ENCODE measurements around the gene SMTNL2. TPM values are rescaled to one million over a fixed set of nuclear protein-coding genes. Genes with fewer than 3 reads are reported as not detected.

Gene SMTNL2
- total RNA-seq, 1 experiment from 2014 or later, result not detected

DNA sequence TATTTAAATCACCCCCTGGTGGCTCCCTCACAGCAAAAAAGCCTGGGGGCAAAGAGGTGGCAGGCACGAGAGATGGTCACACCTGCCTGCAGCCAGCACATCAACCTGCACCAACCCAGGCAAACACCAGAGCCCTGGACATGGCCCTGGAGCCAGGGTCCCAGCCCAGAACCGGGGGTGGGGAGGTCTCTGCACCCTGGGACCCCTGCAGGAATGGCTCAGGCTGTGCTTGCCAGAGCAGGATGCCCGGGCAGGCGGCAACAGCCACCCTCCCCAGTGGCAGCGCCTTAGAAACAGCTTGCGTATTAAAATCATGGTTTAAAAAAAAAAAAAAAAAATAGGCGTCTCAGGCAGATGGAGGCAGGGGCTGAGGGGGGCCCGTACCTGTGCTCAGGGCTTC is 45.3 kb upstream of the SMTNL2 start:
- Histone ChIP-seq H3K9ac (ENCODE audit: low read length) (no peak overlapping the region), H3K36me3 (ENCODE audit: low read depth, low read length) (peaks cover 3% of the 10 kb centered on the region), H3K79me2 (ENCODE audit: low read length) (no peaks in the 10 kb centered on the region), H3K9me3 (ENCODE audit: low read length) (no peaks in the 10 kb centered on the region), H3K4me3 (ENCODE audit: low read length) (no peak overlapping the region), H3K4me1 (ENCODE audit: insufficient read depth, low read length) (peaks cover 6% of the 10 kb centered on the region; the same call in 1 of the 2 replicates), H3K27me3 (ENCODE audit: low read length) (no peaks in the 10 kb centered on the region), H3K9me2 (replicated peaks; ENCODE audit: low read length) (no peaks in the 10 kb centered on the region), H3K27ac (ENCODE audit: low read length) (no peak overlapping the region), H3K4me2 (ENCODE audit: low read length) (no peak overlapping the region), H4K20me1 (ENCODE audit: low read length) (no peaks in the 10 kb centered on the region; the same call in 1 of the 2 replicates), H3F3A (ENCODE audit: low read length, unreplicated experiment) (no peaks in the 10 kb centered on the region), H2AFZ (ENCODE audit: low read length) (no peak overlapping the region)
- ChIA-PET POLR2A (ENCODE audit: unreplicated experiment) (no interaction called here), CTCF (no interaction called here)
- TSS peak; percentile 13 for BruUV-seq (replicated peaks)
- TF ChIP-seq, protein P1, sequence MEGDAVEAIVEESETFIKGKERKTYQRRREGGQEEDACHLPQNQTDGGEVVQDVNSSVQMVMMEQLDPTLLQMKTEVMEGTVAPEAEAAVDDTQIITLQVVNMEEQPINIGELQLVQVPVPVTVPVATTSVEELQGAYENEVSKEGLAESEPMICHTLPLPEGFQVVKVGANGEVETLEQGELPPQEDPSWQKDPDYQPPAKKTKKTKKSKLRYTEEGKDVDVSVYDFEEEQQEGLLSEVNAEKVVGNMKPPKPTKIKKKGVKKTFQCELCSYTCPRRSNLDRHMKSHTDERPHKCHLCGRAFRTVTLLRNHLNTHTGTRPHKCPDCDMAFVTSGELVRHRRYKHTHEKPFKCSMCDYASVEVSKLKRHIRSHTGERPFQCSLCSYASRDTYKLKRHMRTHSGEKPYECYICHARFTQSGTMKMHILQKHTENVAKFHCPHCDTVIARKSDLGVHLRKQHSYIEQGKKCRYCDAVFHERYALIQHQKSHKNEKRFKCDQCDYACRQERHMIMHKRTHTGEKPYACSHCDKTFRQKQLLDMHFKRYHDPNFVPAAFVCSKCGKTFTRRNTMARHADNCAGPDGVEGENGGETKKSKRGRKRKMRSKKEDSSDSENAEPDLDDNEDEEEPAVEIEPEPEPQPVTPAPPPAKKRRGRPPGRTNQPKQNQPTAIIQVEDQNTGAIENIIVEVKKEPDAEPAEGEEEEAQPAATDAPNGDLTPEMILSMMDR (conservative IDR thresholded peaks at IDR 0.05; ENCODE audit: low read depth, low read length), result no peak
- TF ChIP-seq EZH2phosphoT487 (IDR thresholded peaks at IDR 0.05; ENCODE audit: borderline replicate concordance, low read length) (no peak), EZH2 (IDR thresholded peaks at IDR 0.05; ENCODE audit: low read length, unreplicated experiment) (no peak)
- ATAC-seq (no peak), DNase-seq (no peak)
- intact Hi-C loops (cut with micrococcal nuclease), result loop anchor here (10.0 kb wide), 1 partner anchor 114 kb away; no protein-coding TSS in a partner anchor

DNA sequence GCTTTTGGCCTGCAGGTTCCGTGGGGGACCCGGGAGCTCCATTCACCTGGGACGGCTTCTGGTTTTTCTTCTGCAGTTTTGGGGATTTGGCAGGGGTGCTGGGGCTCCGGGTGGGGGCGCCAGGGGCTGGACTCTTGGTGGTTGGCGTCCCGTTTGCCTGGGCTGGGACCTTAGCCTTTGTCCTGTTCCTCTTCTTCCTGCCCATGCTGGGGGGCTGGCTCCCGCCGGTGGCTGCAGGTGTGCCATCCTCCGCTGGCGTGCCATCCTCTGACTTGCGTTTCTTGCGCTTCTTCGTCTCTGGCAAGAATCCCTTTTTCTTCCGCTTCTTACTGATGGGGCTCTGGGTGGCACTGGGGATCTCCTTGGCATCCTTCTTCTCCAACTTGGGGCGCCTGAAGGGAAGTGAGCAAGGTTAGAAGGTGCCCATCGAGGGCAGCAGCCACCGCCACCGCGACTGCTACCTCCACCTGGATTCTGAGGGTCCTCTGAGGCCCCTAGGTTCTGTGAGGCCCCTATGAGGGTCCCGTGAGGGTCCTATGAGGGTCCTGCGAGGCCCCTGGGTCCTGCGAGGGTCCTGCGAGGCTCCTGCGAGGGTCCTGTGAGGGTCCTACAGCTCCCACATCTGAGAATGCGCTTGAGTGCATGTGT is 44.6 kb upstream of the SMTNL2 start:
- Histone ChIP-seq H3K27me3 (ENCODE audit: low read length) (no peaks in the 10 kb centered on the region), H3K9me3 (ENCODE audit: low read length) (no peaks in the 10 kb centered on the region), H4K20me1 (ENCODE audit: low read length) (no peaks in the 10 kb centered on the region; the same call in 1 of the 2 replicates), H3K36me3 (ENCODE audit: low read depth, low read length) (peaks cover 3% of the 10 kb centered on the region), H3K27ac (ENCODE audit: low read length) (no peak overlapping the region), H3F3A (ENCODE audit: low read length, unreplicated experiment) (no peaks in the 10 kb centered on the region), H3K4me1 (ENCODE audit: insufficient read depth, low read length) (no peaks in the 10 kb centered on the region), H3K4me2 (ENCODE audit: low read length) (no peak overlapping the region), H3K9ac (ENCODE audit: low read length) (no peak overlapping the region), H2AFZ (ENCODE audit: low read length) (no peak overlapping the region), H3K9me2 (replicated peaks; ENCODE audit: low read length) (no peaks in the 10 kb centered on the region), H3K79me2 (ENCODE audit: low read length) (no peaks in the 10 kb centered on the region), H3K4me3 (ENCODE audit: low read length) (no peak overlapping the region)
- no TSS peak for BruUV-seq (replicated peaks)
- ATAC-seq (no peak), DNase-seq (no peak)
- ChIA-PET CTCF (no interaction called here), POLR2A (ENCODE audit: unreplicated experiment) (no interaction called here)
- TF ChIP-seq EZH2phosphoT487 (IDR thresholded peaks at IDR 0.05; ENCODE audit: borderline replicate concordance, low read length) (no peak), EZH2 (IDR thresholded peaks at IDR 0.05; ENCODE audit: low read length, unreplicated experiment) (no peak)
- TF ChIP-seq, protein P1 (conservative IDR thresholded peaks at IDR 0.05; ENCODE audit: low read depth, low read length), result no peak
- intact Hi-C loops (cut with micrococcal nuclease), result loop anchor here (10.0 kb wide), 1 partner anchor 115 kb away; no protein-coding TSS in a partner anchor

DNA sequence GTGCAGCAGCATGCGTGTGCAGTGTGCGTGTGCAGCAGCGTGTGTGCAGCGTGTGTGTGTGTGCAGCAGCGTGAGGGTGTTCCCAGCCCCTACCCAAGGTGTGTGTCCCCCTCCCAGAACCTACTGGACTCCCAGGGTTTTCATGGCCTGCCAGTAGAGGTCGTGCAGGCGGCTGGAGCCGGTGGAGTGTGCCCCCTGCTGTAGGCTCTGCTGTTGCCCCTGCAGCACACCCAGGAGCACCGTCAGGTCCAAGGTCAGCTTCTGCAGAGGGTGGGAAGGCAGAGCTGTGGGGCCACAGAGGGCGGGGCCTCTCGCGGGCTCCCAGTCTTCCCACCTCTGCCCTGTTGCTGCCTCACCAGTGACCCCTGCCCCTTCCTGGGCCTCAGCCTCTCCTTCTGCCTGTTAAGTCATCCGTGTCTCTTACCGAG is 44.1 kb upstream of the SMTNL2 start:
- Histone ChIP-seq H3K9ac (ENCODE audit: low read length) (no peak overlapping the region), H3K79me2 (ENCODE audit: low read length) (no peaks in the 10 kb centered on the region), H3K9me3 (ENCODE audit: low read length) (no peaks in the 10 kb centered on the region), H3F3A (ENCODE audit: low read length, unreplicated experiment) (no peaks in the 10 kb centered on the region), H4K20me1 (ENCODE audit: low read length) (no peaks in the 10 kb centered on the region; the same call in 1 of the 2 replicates), H3K27ac (ENCODE audit: low read length) (no peak overlapping the region), H3K4me3 (ENCODE audit: low read length) (no peak overlapping the region), H3K9me2 (replicated peaks; ENCODE audit: low read length) (no peaks in the 10 kb centered on the region), H3K27me3 (ENCODE audit: low read length) (no peaks in the 10 kb centered on the region), H2AFZ (ENCODE audit: low read length) (no peak overlapping the region), H3K36me3 (ENCODE audit: low read depth, low read length) (peaks cover 3% of the 10 kb centered on the region), H3K4me1 (ENCODE audit: insufficient read depth, low read length) (no peaks in the 10 kb centered on the region), H3K4me2 (ENCODE audit: low read length) (no peak overlapping the region)
- TF ChIP-seq, protein P1 (conservative IDR thresholded peaks at IDR 0.05; ENCODE audit: low read depth, low read length), result peak; percentile 26; the same call in 1 of the 2 replicates
- no peak for TF ChIP-seq EZH2phosphoT487 (IDR thresholded peaks at IDR 0.05; ENCODE audit: borderline replicate concordance, low read length)
- ATAC-seq (no peak), DNase-seq (no peak)
- no TSS peak for BruUV-seq (replicated peaks)
- CTCF ChIA-PET, result no interaction called here
- intact Hi-C loops (cut with micrococcal nuclease), result no loop called here
- POLR2A ChIA-PET (ENCODE audit: unreplicated experiment), result no interaction called here

Data from PC-3 (cell line).